ENCODE results near the gene ASCC1. TPM values are rescaled to one million over a fixed set of nuclear protein-coding genes. Genes with fewer than 3 reads are reported as not detected.
A peak's percentile ranks its signal among the peaks of the same experiment; 100 is the strongest.

The ASCC1 gene
- total and polyA plus RNA-seq, 2 of the 13 experiments (the other 11 are each of a cell fraction or from before 2014, with no cell fraction given) = 21.6 to 30.1 TPM

- H3K4me3 ChIP-seq (replicated peaks in 1 of 3; ENCODE audit: insufficient read depth in 1 of 3, low read depth in 2 of 3, low read length in 3 of 3) = peak overlapping the region; percentile 50 to 74 (median 61)
- no peak overlapping the region for H2AFZ ChIP-seq (ENCODE audit: low read length)
- ATAC-seq (peak; percentile 49), FAIRE-seq (peak; percentile 48), DNase-seq (ENCODE audit: low spot score) (no peak)
- peak overlapping the region; percentile 74 for H3K9ac ChIP-seq (ENCODE audit: insufficient read depth, low read depth, low read length)
- peak overlapping the region; percentile 91 for H3K4me2 ChIP-seq (ENCODE audit: low read depth, low read length)
- ChIA-PET CTCF (ENCODE audit: low intra/inter-chr PET ratio, low total read pairs) (no interaction called here), POLR2A (interaction anchor here (0.6 to 5.8 kb wide), 16 partner anchors 9 to 298 kb away, joined by 3 to 155 read pairs (median 6); partner anchors contain the start of genes ANAPC16, ASCC1, DDIT4 and DNAJB12)
- WGBS (ENCODE audit: low lambda C conversion rate) = under 1% methylated on average over 27 of the region's 30 CpGs
- no peaks in the 10 kb centered on the region for H3K9me3 ChIP-seq (ENCODE audit: low read length)
- BruUV-seq (replicated peaks) = TSS peak; percentile 85
- peaks cover 84% of the 10 kb centered on the region for H3K4me1 ChIP-seq (ENCODE audit: insufficient read depth, low read length)
- H3K27me3 ChIP-seq (ENCODE audit: control insufficient read depth in 1 of 2, insufficient read depth in 2 of 2, low read length in 2 of 2) = no peaks in the 10 kb centered on the region
- in situ Hi-C loops (cut with HindIII; ENCODE audit: extremely low pct_ligation_motif_present, low pct_unique_long_range_greater_than_20kb) = no loop called here
- intact Hi-C loops (cut with micrococcal nuclease; ENCODE audit: unreplicated experiment) = loop anchor here (2.0 kb wide), 2 partner anchors 44 to 68 kb away; partner anchors contain the start of genes ANAPC16 and ASCC1
- H3K27ac ChIP-seq (ENCODE audit: extremely low read length, insufficient read depth, low read length) = peak overlapping the region; percentile 91
- no peaks in the 10 kb centered on the region for H4K20me1 ChIP-seq (ENCODE audit: insufficient read depth, low read length)
- H3K36me3 ChIP-seq (replicated peaks in 1 of 2; ENCODE audit: control insufficient read depth in 1 of 2, insufficient read depth in 2 of 2, low read length in 2 of 2) = no peaks in the 10 kb centered on the region
- H3K79me2 ChIP-seq (ENCODE audit: insufficient read depth, low read length) = no peaks in the 10 kb centered on the region
- peak; percentile 87; the same call in 1 of the 2 replicates for TF ChIP-seq ARID2 (CRISPR knock-in tag; IDR thresholded peaks at IDR 0.05; ENCODE audit: borderline replicate concordance)
- TF ChIP-seq KDM1A (CRISPR knock-in tag; IDR thresholded peaks at IDR 0.05) = no peak
- no peak for TF ChIP-seq GLMP (CRISPR knock-in tag; IDR thresholded peaks at IDR 0.05; ENCODE audit: borderline replicate concordance)
- no peak for TF ChIP-seq BRF2 (CRISPR knock-in tag; IDR thresholded peaks at IDR 0.05)
- no peak; the same call in 1 of the 2 replicates for TF ChIP-seq SIN3A (IDR thresholded peaks at IDR 0.05; ENCODE audit: borderline replicate concordance, low read depth, low read length)
- no peak for TF ChIP-seq NFATC3 (CRISPR knock-in tag; IDR thresholded peaks at IDR 0.05)
- TF ChIP-seq GABPA (IDR thresholded peaks at IDR 0.05; ENCODE audit: low read depth, low read length) = no peak
- TF ChIP-seq GABPA (CRISPR knock-in tag; IDR thresholded peaks at IDR 0.05; ENCODE audit: low read depth) = no peak
- peak; percentile 68; the same call in 1 of the 2 replicates for TF ChIP-seq MTA1 (CRISPR knock-in tag; IDR thresholded peaks at IDR 0.05; ENCODE audit: borderline replicate concordance)
- TF ChIP-seq ZFP62 (CRISPR knock-in tag; IDR thresholded peaks at IDR 0.05) = no peak
- TF ChIP-seq ZNF362 (CRISPR knock-in tag; IDR thresholded peaks at IDR 0.05; ENCODE audit: borderline replicate concordance) = peak; percentile 16; the same call in 1 of the 2 replicates
- TF ChIP-seq ZNF143 (CRISPR knock-in tag; IDR thresholded peaks at IDR 0.05) = 0 out of 2 replicates have a peak, but pooled peaks have one; percentile 35
- TF ChIP-seq SKI (IDR thresholded peaks at IDR 0.05; ENCODE audit: partially characterized antibody) = no peak
- TF ChIP-seq ZNF784 (CRISPR knock-in tag; IDR thresholded peaks at IDR 0.05; ENCODE audit: borderline replicate concordance) = no peak
- TF ChIP-seq DBP (CRISPR knock-in tag; IDR thresholded peaks at IDR 0.05; ENCODE audit: not compliant biosample characterization) = no peak
- no peak for TF ChIP-seq ARNT (IDR thresholded peaks at IDR 0.05)
- TF ChIP-seq ZNF629 (CRISPR knock-in tag; conservative IDR thresholded peaks at IDR 0.05) = no peak
- TF ChIP-seq BRD4 (CRISPR knock-in tag; IDR thresholded peaks at IDR 0.05) = peak; percentile 62; the same call in 1 of the 2 replicates
These were observed 45.1 kb upstream of the ASCC1 start for GRCh38 chr10:72260976-72261783.

All from HepG2 (cell line).